Osteoblast (primary cell): Measurements from ENCODE around the gene DMWD. TPM values are rescaled to one million over a fixed set of nuclear protein-coding genes. Genes with fewer than 3 reads are reported as not detected.

Experiments used
- DNase-seq: peaks from one replicate; pipeline ENCODE4 v3.0.0; 2011; ENCODE audit warnings: low spot score, mixed read lengths; ENCODE audit not compliant: insufficient read length; ENCODE audit errors: missing footprints
- H2AFZ ChIP-seq: 2 replicates; pipeline ENCODE4 v1.6.0; 2011; ENCODE audit warnings: mild to moderate bottlenecking, low read length
- H3K27ac ChIP-seq: 2 replicates; pipeline ENCODE4 v1.5.1; 2011; ENCODE audit warnings: mild to moderate bottlenecking, low read depth, low read length, moderate library complexity
- H3K27me3 ChIP-seq: 2 replicates; pipeline ENCODE4 v1.6.0; 2012; ENCODE audit warnings: mild to moderate bottlenecking, control low read depth, inconsistent platforms, low read length, moderate library complexity; ENCODE audit not compliant: insufficient read depth
- H3K36me3 ChIP-seq: 2 replicates; pipeline ENCODE4 v1.5.1; 2011; ENCODE audit warnings: mild to moderate bottlenecking, low read length, control low read depth, moderate library complexity; ENCODE audit not compliant: insufficient read depth
- H3K4me1 ChIP-seq: 2 replicates; pipeline ENCODE4 v1.5.1; 2011; ENCODE audit warnings: mild to moderate bottlenecking, low read length, control low read depth, moderate library complexity; ENCODE audit not compliant: insufficient read depth
- H3K4me2 ChIP-seq: 2 replicates; pipeline ENCODE4 v1.6.0; 2011; ENCODE audit warnings: mild to moderate bottlenecking, low read length; ENCODE audit not compliant: insufficient read depth
- H3K4me3 ChIP-seq: fragments of 200-600 bp; sonication (generic); 3 replicates; pipeline ENCODE4 v1.5.1; 2012; ENCODE audit warnings: mild to moderate bottlenecking, low read length, inconsistent platforms; ENCODE audit not compliant: insufficient read depth
- H3K79me2 ChIP-seq: 2 replicates; pipeline ENCODE4 v1.6.0; 2012; ENCODE audit warnings: mild to moderate bottlenecking, low read length, control low read depth, inconsistent platforms; ENCODE audit not compliant: insufficient read depth
- H3K9me3 ChIP-seq: 2 replicates; pipeline ENCODE4 v1.5.1; 2011; ENCODE audit warnings: low read depth, low read length, control low read depth
- H4K20me1 ChIP-seq: 2 replicates; pipeline ENCODE4 v1.6.0; 2012; ENCODE audit warnings: mild to moderate bottlenecking, low read length, control low read depth; ENCODE audit not compliant: insufficient read depth
- total RNA-seq: library from RNA; depleted of rRNA; stranded (reverse); fragments of >200 nt; gene quantifications from 2 replicates; pipeline ENCODE4 v1.2.3, GENCODE V29; 2012
- TF ChIP-seq, protein P1 (sequence below): IDR thresholded peaks from 2 replicates; pipeline ENCODE4 v1.5.1; 2011; ENCODE audit warnings: mild to moderate bottlenecking, low read depth, low read length, moderate library complexity; ENCODE audit errors: extremely low read depth

DMWD gene
- total RNA-seq, 1 donor: 48.5 TPM

DNA sequence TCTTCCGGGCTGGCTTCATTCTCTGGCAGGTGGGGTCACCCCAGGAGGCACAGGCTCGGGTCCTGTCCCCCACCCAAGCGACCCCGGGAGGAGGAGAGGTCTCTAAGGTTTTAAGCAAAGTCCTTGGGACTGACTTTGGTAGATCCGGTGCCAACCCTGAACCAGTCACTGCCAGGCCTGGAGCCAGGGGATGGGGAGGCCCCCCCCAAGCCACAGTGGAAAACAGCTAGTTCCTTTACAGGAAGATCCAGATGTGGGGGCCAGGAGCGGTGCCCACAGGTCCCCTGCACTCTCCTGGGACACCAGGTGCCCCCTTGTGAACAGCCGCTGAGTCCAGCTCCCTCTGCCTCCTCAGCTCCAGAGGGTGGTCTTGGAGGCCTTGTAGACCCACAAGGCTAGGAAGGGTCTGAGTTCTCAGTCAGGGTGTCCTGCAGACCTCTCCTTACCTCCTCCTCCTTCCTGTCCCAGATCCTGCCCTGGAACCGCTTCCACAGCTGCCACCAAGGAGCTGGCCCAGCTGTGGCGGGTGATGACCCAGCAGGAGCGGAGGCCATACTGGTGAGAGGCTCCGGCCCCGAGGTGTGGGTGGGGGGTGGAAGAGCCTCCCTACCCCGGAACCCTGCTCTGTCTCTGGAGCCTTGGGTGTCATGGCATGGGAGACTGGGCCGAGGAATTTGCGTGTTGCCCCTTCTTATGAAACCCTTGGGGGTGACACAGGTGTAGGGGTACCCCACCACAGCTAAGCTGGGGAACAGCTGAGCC lies 29.6 kb downstream of the DMWD start:
- peaks cover 13% of the 10 kb centered on the region for H3K4me1 ChIP-seq
- H4K20me1 ChIP-seq: no peaks in the 10 kb centered on the region
- no peak overlapping the region for H2AFZ ChIP-seq
- H3K9me3 ChIP-seq: no peaks in the 10 kb centered on the region
- no peak overlapping the region for H3K4me3 ChIP-seq
- H3K4me2 ChIP-seq: no peak overlapping the region
- DNase-seq: peak; percentile 86
- no peaks in the 10 kb centered on the region for H3K27me3 ChIP-seq
- TF ChIP-seq, protein P1, sequence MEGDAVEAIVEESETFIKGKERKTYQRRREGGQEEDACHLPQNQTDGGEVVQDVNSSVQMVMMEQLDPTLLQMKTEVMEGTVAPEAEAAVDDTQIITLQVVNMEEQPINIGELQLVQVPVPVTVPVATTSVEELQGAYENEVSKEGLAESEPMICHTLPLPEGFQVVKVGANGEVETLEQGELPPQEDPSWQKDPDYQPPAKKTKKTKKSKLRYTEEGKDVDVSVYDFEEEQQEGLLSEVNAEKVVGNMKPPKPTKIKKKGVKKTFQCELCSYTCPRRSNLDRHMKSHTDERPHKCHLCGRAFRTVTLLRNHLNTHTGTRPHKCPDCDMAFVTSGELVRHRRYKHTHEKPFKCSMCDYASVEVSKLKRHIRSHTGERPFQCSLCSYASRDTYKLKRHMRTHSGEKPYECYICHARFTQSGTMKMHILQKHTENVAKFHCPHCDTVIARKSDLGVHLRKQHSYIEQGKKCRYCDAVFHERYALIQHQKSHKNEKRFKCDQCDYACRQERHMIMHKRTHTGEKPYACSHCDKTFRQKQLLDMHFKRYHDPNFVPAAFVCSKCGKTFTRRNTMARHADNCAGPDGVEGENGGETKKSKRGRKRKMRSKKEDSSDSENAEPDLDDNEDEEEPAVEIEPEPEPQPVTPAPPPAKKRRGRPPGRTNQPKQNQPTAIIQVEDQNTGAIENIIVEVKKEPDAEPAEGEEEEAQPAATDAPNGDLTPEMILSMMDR: no peak
- H3K79me2 ChIP-seq: peaks cover 8% of the 10 kb centered on the region
- H3K36me3 ChIP-seq: no peaks in the 10 kb centered on the region
- no peak overlapping the region for H3K27ac ChIP-seq

DNA sequence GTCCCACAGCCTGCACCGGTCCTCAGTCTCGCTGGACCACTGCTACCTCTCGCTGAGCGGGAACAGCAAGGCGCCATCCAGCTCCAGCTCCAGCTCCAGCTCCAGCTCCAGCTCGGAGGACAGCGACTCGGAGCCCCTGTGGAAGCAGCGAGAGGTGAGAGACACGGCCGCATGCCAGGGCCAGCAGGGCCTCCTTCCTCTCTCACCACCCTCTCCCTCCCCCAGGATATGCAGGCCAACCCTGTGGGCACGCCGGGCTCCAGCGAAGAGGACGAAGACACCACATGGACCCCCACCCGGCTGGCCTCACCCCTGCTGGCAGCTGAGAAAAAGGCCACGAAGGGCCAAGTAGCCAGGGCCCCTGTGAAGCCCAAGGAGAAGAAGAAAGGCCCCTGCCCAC lies 30.9 kb downstream of the DMWD start:
- H3K4me2 ChIP-seq: no peak overlapping the region
- no peaks in the 10 kb centered on the region for H3K9me3 ChIP-seq
- H4K20me1 ChIP-seq: no peaks in the 10 kb centered on the region
- DNase-seq: no peak
- peaks cover 8% of the 10 kb centered on the region for H3K4me1 ChIP-seq
- TF ChIP-seq, protein P1: no peak
- peaks cover 8% of the 10 kb centered on the region for H3K79me2 ChIP-seq
- H2AFZ ChIP-seq: no peak overlapping the region
- H3K4me3 ChIP-seq: no peak overlapping the region
- no peaks in the 10 kb centered on the region for H3K36me3 ChIP-seq
- H3K27me3 ChIP-seq: no peaks in the 10 kb centered on the region
- no peak overlapping the region for H3K27ac ChIP-seq

DNA sequence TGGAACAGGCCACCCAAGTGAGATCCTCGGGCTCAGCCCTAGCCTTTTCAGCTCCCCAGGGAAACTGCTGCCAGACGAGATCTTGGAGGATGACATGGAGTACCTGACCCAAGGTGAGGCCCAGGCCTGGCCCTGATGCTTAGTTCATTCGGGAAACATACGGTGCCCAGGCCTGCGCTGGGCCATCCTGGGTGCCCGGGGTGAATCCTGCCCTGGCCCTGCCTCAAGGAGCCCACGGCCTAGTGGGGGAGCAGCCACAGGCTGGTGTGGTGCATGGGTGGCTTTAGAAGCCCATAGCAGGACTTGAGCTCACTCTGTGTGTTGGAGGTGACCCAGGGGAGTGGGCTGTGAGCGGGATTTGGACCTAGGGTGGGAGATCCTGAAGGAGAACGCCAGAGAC lies 33.7 kb downstream of the DMWD start:
- Histone ChIP-seq H3K4me2 (no peak overlapping the region), H3K4me1 (no peaks in the 10 kb centered on the region), H2AFZ (no peak overlapping the region), H3K9me3 (no peaks in the 10 kb centered on the region), H3K27me3 (no peaks in the 10 kb centered on the region), H3K79me2 (no peaks in the 10 kb centered on the region), H3K4me3 (no peak overlapping the region), H4K20me1 (no peaks in the 10 kb centered on the region), H3K36me3 (no peaks in the 10 kb centered on the region), H3K27ac (no peak overlapping the region)
- TF ChIP-seq, protein P1: no peak
- DNase-seq: peak; percentile 66

DNA sequence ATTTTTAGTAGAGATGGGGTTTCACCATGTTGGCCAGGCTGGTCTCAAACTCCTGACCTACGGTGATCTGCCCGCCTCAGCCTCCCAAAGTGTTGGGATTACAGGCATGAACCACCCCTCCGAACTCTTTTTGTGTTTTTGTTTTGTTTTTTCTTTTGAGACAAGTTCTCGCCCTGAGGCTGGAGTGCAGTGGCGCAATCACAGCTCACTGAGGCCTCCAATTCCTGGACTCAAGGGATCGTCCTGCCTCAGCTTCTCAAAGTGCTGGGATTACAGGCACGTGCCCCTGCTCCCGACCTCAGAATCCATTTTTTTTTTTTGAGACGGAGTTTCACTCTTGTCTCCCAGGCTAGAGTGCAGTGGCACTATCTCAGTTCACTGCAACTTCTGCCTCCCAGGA lies 35.0 kb downstream of the DMWD start:
- H3K27me3 ChIP-seq: no peaks in the 10 kb centered on the region
- no peaks in the 10 kb centered on the region for H4K20me1 ChIP-seq

More for the DNA sequence above, 35.0 kb downstream of the DMWD start:
- H3K79me2 ChIP-seq: no peaks in the 10 kb centered on the region
- H3K36me3 ChIP-seq: no peaks in the 10 kb centered on the region
- DNase-seq: no peak
- no peak overlapping the region for H3K4me2 ChIP-seq
- H2AFZ ChIP-seq: no peak overlapping the region
- H3K27ac ChIP-seq: no peak overlapping the region
- no peak overlapping the region for H3K4me3 ChIP-seq
- no peaks in the 10 kb centered on the region for H3K9me3 ChIP-seq
- H3K4me1 ChIP-seq: no peaks in the 10 kb centered on the region
- TF ChIP-seq, protein P1: no peak
